MCF 10A (cell line): Measurements from ENCODE around the gene IL1R2. TPM values are rescaled to one million over a fixed set of nuclear protein-coding genes. Genes with fewer than 3 reads are reported as not detected.

Source experiments
- BruUV-seq: library from RNA; stranded (reverse); fragments of 400-500 nt; replicated peaks from 2 replicates; lab custom pipeline; 2021; lab: Mats Ljungman, UMichigan
- CTCF ChIA-PET: fragments of 300-600 bp; sonication (Branson Sonifier 250); formaldehyde crosslinking; extraction: SDS; loops from one replicate; lab custom pipeline; 2021; ENCODE audit warnings: antibody characterized with exemption, inconsistent platforms; lab: Yijun Ruan, JAX
- POLR2A ChIA-PET: fragments of 300-600, 350-650 bp; sonication (Branson Sonifier 250); formaldehyde crosslinking; extraction: SDS; loops from one replicate; lab custom pipeline; 2020; ENCODE audit warnings: antibody characterized with exemption, inconsistent platforms; lab: Yijun Ruan, JAX
- DNase-seq: peaks from one replicate; pipeline ENCODE4 v3.0.0-alpha.2; 2018; ENCODE audit not compliant: unreplicated experiment
- H3K27ac Mint-ChIP-seq: one replicate; pipeline ENCODE4 v1.8.0; 2022; ENCODE audit warnings: mild to moderate bottlenecking, low read depth, mixed read lengths; ENCODE audit not compliant: unreplicated experiment
- H3K27me3 Mint-ChIP-seq: one replicate; pipeline ENCODE4 v1.8.0; 2022; ENCODE audit warnings: mixed read lengths; ENCODE audit not compliant: insufficient read depth, unreplicated experiment
- H3K36me3 Mint-ChIP-seq: one replicate; pipeline ENCODE4 v1.8.0; 2022; ENCODE audit warnings: mild to moderate bottlenecking, moderate library complexity, mixed read lengths; ENCODE audit not compliant: insufficient read depth, unreplicated experiment
- H3K4me1 Mint-ChIP-seq: one replicate; pipeline ENCODE4 v1.8.0; 2022; ENCODE audit warnings: mixed read lengths; ENCODE audit not compliant: insufficient read depth, unreplicated experiment
- H3K4me3 Mint-ChIP-seq: one replicate; pipeline ENCODE4 v1.8.0; 2022; ENCODE audit warnings: mild to moderate bottlenecking, moderate library complexity, mixed read lengths; ENCODE audit not compliant: unreplicated experiment
- H3K9me3 Mint-ChIP-seq: one replicate; pipeline ENCODE4 v1.8.0; 2022; ENCODE audit warnings: mixed read lengths; ENCODE audit not compliant: unreplicated experiment
- intact Hi-C: fragments of 100-400 bp; cut with micrococcal nuclease; formaldehyde crosslinking; loops from 2 replicates; pipeline ENCODE4 v1.14.1; 2022
- total RNA-seq: library from RNA; stranded (reverse); gene quantifications from 2 replicates; pipeline ENCODE4 v1.2.3, GENCODE V29; 2022
- TF ChIP-seq, protein P1 (sequence below): fragments of 200-600 bp; IDR thresholded peaks from one replicate; pipeline ENCODE4 v1.8.0; 2022; ENCODE audit warnings: antibody characterized with exemption, mild to moderate bottlenecking; ENCODE audit not compliant: unreplicated experiment

IL1R2 gene
- total RNA-seq, 1 experiment from 2014 or later: not detected

DNA sequence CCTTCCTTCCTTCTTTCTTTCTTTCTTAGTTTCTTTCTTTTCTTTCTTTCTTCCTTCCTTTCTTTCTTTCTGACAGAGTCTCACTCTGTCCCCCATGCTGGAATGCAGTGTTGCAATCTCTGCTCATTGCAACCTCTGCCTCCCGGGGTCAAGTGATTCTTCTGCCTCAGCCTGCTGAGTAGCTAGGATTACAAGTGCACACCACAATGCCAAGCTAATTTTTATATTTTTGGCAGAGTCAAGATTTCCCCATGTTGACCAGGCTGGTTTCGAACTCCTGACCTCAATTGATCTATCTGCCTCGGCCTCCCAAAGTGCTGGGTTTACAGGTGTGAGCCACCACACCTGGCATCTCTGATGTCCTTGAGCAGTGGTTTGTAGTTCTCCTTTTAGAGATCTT, 48.5 kb downstream of the IL1R2 start:
- H3K4me3 Mint-ChIP-seq: no peak overlapping the region
- DNase-seq: no peak
- H3K9me3 Mint-ChIP-seq: peaks cover 7% of the 10 kb centered on the region
- ChIA-PET CTCF (interaction anchor here (1.3 kb wide), 1 partner anchor 126 kb away, joined by 4 read pairs; no protein-coding TSS in a partner anchor), POLR2A (interaction anchor here (0.7 to 1.3 kb wide), 3 partner anchors 10 to 569 kb away, joined by 3 to 6 read pairs (median 4); no protein-coding TSS in a partner anchor)
- intact Hi-C loops: no loop called here
- BruUV-seq: no TSS peak
- H3K36me3 Mint-ChIP-seq: no peaks in the 10 kb centered on the region
- TF ChIP-seq, protein P1, sequence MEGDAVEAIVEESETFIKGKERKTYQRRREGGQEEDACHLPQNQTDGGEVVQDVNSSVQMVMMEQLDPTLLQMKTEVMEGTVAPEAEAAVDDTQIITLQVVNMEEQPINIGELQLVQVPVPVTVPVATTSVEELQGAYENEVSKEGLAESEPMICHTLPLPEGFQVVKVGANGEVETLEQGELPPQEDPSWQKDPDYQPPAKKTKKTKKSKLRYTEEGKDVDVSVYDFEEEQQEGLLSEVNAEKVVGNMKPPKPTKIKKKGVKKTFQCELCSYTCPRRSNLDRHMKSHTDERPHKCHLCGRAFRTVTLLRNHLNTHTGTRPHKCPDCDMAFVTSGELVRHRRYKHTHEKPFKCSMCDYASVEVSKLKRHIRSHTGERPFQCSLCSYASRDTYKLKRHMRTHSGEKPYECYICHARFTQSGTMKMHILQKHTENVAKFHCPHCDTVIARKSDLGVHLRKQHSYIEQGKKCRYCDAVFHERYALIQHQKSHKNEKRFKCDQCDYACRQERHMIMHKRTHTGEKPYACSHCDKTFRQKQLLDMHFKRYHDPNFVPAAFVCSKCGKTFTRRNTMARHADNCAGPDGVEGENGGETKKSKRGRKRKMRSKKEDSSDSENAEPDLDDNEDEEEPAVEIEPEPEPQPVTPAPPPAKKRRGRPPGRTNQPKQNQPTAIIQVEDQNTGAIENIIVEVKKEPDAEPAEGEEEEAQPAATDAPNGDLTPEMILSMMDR: no peak
- no peaks in the 10 kb centered on the region for H3K27me3 Mint-ChIP-seq
- no peak overlapping the region for H3K27ac Mint-ChIP-seq
- peaks cover 17% of the 10 kb centered on the region for H3K4me1 Mint-ChIP-seq

DNA sequence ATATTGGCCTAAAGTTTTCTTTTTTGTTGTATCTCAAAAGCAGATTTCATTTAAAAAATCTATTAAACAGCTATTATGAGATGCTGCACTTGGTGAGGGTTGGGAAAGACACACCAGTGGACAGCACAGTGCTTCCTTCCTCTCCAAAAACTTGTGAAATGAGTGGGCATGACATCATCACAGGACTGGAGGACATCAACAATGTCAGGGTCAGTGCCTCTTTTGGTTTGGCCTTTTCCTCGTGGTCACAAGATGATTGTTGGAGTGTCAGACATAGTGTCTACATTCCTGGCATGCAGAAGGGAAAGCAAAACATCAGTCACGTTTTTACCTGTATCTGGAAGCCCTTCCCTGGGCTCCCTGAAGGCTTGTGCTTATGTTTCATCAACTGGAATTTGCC, 49.6 kb downstream of the IL1R2 start:
- Mint-ChIP-seq H3K9me3 (peaks cover 7% of the 10 kb centered on the region), H3K4me3 (no peak overlapping the region), H3K27me3 (no peaks in the 10 kb centered on the region), H3K27ac (no peak overlapping the region), H3K4me1 (peaks cover 17% of the 10 kb centered on the region), H3K36me3 (no peaks in the 10 kb centered on the region)
- TF ChIP-seq, protein P1: no peak
- no peak for DNase-seq
- intact Hi-C loops: no loop called here
- ChIA-PET POLR2A (interaction anchor here (0.6 kb wide), 1 partner anchor 24 kb away, joined by 3 read pairs; no protein-coding TSS in a partner anchor), CTCF (interaction anchor here (1.3 kb wide), 2 partner anchors 21 to 125 kb away, joined by 3 to 4 read pairs; no protein-coding TSS in a partner anchor)
- BruUV-seq: no TSS peak

DNA sequence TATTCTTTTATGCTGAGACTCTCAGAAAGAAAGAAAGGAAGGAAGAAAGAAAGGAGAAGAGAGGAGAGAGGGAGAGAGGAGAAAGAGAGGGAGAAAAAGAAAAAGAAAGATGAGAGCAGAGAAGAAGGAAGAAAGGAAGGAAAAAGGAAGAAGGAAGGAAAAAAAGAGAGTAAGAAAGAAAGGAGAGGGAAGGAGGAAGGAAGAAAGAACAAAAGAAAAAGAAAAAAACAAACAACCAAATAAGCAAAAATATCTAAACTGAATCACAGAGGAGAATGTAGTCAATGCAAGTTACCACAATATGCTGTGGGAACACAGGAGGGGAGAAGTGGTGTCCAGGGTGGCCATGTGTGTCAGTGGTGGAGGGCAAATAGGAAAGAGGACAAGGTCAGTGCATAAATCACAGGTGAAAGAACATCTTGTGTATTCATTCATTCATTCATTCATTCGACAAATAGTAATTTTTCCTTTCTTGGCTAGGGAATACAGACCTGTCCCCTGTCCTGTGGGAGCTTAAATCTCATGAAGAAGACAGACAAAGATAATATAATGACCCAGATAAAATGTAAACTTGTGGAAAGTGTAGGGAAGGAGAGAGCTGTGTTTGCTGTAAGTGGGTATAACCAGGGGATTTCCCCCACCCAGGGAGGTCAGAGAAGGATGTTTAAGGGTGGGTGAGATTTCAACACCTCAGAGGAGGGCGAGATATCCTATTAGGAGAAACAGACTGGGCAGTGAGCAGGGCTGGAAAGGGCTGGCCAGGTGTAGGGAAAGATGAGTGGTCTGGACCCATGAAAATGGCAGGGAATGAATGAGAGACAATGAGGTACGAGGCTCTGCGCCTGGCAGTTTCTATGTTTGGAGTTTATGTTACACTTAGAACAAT, 50.7 kb downstream of the IL1R2 start:
- peaks cover 7% of the 10 kb centered on the region for H3K9me3 Mint-ChIP-seq
- H3K27me3 Mint-ChIP-seq: no peaks in the 10 kb centered on the region

DNA sequence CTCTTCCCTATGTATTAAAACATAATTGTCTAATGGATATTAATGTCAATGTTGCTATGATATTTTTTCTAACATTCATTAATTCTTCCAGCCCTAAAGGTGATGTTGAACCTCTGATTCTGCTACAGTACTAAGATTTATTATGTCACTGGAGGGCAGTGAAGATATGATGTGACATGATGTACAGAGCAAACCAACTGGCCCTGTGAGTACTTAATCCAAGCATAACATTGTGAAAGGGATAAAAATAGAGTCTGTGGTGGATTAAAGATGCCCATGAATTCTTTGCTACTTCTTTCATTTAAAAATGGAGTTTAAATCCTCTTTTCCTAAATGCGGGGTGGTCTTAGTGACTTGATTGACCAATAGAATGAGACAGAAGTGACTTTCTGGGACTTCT, 51.8 kb downstream of the IL1R2 start:
- Mint-ChIP-seq H3K9me3 (peaks cover 7% of the 10 kb centered on the region), H3K4me1 (peaks cover 22% of the 10 kb centered on the region), H3K4me3 (no peak overlapping the region), H3K27me3 (no peaks in the 10 kb centered on the region), H3K36me3 (no peaks in the 10 kb centered on the region), H3K27ac (no peak overlapping the region)
- ChIA-PET POLR2A (no interaction called here), CTCF (no interaction called here)
- no TSS peak for BruUV-seq
- DNase-seq: no peak
- intact Hi-C loops: no loop called here
- TF ChIP-seq, protein P1: no peak

More for the DNA sequence above, 50.7 kb downstream of the IL1R2 start:
- ChIA-PET CTCF (no interaction called here), POLR2A (no interaction called here)
- H3K4me3 Mint-ChIP-seq: no peak overlapping the region
- intact Hi-C loops: no loop called here
- DNase-seq: no peak
- H3K27ac Mint-ChIP-seq: no peak overlapping the region
- peaks cover 17% of the 10 kb centered on the region for H3K4me1 Mint-ChIP-seq
- TF ChIP-seq, protein P1: no peak
- no peaks in the 10 kb centered on the region for H3K36me3 Mint-ChIP-seq
- no TSS peak for BruUV-seq
